Measurements from ENCODE around the gene PRKN. TPM values are rescaled to one million over a fixed set of nuclear protein-coding genes. Genes with fewer than 3 reads are reported as not detected.

Gene PRKN
- total RNA-seq, 1 donor from 2014 or later: 5.9 TPM

DNA sequence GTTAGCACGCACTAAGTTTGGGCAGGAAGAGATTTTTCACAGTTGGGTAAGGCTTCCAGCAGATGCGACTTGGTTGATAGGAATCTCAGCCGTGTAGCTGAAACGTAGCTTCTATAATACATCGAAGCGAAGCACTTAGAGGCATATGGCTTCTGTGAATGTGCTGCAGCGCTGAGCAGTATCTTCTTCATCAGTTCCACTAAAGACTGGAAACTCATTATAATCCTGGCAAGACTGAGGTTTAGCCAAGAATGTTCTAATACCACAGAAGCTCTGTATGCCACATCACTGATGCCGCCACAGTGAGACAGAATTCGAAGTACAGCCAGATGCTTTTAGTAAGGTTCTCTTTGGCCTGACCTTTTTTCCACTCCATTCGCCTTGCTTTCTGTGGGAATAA lies 773.5 kb downstream of the PRKN start:
- DNase-seq: no peak

DNA sequence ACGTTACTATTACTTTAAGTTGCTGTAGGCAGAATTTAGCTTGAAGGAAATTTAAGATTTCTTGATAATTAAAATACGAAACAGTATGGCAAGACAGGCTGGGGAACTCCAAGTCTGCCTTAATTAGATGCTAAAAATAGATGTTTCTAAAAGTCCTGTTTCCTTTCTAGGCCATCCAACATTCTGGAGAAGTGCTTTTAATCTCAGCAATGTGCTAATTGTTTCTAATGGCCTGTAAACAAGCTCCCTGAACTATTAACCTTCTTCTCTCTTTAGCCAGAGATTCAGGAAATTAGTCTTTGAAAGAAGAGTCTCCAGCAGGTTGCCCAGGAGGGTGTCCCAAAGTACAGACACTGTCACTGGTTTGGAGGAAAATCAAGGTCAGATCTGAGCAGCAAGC lies 776.4 kb downstream of the PRKN start:
- no peak for DNase-seq

DNA sequence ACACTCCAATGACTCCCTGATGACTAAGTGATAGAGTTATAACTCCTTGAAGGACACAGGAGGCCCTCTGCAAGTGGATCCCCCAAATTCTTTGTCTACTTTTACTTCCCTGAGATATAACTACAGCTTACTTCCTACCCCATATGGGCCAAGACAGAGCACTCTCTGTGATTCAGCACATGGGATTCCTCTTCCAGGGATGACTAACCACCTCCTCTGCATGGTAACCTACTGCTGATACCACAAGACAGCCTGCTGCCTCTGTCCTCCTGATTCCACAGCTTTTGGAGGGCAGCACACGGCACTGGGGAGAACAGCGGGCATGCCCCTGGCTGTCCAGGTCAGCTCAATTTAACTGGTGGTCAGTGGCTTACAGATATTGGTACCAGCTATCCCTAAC lies 778.0 kb downstream of the PRKN start:
- DNase-seq: no peak

DNA sequence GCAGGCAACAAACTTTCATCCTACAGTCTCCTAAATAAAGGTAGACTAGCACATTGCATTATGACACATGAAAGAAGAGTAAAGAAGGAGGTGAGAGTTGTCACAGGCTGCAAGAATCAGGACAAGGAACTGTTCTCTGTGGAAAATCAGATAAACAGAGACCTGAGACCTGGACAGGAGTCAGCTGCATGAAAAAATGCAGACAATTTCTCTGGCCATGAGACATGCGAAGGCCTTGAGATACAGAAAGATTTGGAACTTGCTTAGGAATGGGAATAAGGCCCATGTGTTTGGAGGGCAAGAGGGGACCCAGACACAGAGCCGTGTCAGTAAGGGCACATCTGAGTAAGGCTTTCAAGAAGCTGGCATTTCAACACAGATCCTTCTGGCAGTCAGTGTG lies 779.1 kb downstream of the PRKN start:
- DNase-seq: no peak

DNA sequence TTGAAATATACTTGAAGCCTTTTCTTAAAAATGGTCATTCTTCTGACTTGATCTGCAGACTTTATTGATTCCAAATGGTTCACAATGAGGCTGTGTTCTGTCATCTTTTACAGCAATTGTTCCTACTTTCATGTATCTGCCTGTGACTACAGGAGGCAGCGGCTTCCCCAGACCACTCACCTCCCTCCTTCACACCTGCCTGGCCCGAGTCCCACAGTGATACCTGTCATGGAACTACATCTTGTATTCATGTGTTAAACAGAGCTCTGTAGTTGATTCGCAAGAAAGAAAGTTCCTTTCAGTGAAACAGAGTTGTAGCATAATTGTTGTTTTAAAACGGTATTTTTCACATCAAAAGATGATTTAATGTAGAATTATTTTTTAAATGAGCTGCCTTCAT lies 780.2 kb downstream of the PRKN start:
- DNase-seq: no peak

DNA sequence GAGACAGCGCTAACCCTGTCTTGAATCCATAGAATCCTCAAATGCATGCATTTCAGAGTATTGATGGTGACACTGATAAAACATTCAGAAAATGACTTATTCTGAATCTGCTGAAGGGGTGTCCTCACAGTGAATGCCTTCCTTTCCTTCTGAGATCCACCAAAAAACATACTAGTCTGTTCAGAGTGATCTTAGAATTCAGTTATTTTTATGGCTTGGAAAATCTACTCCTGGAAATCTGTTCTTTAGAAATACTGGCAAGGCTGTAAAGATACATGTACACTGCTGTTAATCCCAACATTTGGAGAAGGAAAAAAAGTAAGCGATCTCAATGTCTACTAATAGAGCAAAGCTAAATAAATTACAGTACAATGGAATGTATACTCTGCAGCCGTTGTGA lies 781.1 kb downstream of the PRKN start:
- no peak for DNase-seq

DNA sequence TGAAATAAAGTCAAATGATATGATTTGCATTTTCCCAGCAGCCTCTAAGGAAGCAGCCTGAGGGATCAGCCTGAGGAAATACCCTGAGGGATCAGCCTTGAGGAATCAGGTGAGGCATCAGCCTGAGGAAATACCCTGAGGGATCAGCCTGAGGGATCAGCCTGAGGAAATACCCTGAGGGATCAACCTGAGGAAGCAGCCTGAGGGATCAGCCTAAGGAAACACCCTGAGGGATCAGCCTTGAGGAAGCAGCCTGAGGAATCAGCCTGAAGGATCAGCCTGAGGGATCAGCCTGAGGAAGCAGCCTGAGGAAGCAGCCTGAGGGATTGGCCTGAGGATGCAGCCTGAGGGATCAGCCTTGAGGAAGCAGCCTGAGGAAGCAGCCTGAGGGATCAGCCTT lies 784.0 kb downstream of the PRKN start:
- DNase-seq: no peak

DNA sequence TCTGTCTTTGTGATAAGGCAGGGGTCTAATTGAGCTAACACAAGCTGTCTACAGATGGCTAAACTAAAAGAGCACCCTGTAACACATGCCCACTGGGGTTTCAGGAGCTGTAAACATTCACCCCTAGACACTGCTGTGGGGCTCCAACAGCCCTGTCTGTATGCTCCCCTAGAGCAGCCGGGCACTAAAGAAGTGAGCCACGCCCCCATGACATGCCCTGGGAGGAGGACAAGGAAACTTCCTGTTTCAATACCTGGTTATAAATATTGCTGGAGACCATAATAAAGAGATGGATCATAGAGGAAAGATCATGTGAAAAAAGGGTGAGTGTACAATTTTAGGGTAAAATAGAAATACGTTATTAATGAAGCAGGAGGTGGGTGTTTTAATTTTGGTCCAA lies 786.0 kb downstream of the PRKN start:
- no peak for DNase-seq

DNA sequence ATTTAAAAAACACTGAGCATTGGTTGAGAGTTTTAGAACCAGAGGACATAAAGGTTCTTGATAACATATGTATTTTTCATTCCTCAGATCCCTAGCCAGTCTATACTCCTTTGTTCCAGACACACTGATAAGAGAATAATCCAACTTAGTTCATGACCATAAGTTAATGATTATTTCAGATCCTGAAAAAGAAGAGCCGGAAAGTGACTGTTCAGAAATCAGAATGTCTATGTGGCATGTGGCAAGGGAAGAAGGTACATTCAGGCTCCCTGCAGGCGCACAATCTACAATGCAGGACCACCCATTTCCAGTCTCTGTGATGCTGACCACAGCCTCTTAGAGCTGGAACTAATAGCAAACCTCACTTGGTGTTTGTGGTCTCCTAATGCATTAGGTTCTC lies 787.0 kb downstream of the PRKN start:
- no peak for DNase-seq

DNA sequence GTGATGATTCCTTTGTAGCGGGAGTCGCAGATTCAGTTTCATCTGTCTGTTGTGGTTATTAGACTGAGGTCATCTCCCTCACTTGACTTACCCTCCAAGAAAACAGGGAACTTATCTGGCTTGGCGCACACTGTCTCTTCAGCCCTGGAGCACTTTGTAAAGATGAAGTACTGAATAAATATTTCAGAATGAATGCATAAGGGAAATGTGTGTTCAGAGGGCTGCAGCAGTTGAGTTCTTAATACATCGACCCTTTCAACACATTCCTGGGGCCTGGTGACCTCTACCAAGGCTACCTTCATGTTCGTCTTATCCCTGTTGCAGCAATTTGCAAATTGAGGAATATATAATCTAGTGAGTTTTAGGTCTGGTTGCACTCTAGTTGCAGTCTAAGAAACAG lies 801.2 kb downstream of the PRKN start:
- DNase-seq: no peak

DNA sequence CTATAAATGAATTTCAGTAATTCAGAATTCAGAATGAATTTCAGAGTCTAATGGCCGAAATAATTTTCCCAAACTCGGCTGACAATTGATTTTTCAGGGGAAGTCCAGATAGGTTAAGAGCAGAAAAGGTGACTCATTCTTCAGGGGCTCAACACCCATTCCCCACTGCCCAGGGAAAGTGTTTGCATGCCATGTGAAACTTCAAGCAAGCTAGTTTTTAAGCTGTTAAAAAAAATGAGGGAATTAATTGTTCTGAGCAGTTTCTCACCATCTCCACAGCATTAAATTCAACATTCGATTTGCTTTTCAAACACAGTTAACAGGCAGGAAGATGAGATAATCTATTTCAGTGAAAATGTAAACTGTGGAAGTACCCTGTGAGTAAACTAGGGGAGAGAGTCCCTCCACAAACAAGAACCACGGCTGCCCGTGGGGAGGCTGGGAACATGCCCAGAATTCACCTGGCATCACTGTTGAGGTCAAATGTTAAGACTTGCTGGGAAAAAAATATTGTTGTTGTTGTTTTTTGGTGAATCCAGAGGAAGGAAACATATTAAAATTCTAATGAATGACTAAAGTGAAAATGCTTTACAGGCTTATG lies 803.0 kb downstream of the PRKN start:
- DNase-seq: no peak

DNA sequence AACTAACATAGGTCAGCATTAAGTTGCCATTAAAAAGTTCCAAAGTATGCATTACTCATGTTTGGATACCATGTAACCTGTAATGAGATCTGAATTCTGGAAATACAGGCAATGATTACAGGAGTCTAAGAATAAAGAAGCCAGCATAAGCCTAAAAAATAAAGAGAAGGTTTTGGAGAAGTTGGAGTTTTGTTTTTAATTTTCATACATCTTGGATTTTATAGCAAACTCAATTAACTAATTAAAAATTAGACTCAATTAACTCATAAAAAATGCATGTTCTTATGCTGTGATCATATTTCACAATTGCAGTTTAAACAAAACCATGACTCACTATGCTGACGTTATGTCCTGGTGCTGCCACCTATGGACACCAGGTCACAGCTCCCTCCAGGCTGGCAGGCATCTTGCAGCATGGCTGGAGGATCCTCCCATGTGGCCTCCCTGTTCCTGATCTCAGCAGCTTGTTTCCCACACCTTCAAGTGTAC lies 804.9 kb downstream of the PRKN start:
- no peak for DNase-seq

DNA sequence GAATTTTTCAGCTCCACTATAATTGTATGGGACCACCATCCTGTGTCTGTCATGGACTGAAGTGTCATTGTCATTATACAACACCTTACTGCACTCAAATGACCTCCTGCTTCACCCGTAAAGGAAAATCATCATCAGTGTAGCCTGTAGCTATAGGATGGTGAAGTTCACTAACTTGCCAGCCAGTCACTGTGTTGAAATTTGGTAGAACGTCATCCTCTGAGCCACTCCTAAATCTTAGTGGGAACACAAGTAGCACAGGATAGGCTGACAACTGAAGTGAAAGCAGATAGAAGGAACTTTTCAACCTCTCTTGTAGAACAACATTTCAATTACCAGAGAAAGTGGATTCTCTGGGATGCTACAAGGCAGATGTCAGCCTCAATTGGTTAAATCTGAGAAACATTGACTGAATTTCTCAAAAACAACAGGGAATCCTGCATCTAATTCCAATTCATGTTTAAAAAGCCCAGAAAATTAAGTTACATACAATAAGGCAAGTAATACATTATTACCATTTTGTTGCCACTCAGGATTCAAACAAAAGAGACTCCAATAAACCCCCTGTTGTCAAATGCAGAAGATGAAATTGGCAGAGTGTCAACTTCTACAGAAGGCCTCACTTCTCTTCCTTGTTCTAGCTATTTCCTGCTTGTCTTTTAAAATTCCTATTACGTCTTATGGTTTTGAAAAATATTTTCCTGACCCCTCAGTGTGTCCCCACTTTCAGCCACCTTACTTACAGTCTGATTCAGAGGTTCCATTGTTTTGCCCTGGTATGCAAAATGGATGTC lies 805.8 kb downstream of the PRKN start:
- DNase-seq: no peak

DNA sequence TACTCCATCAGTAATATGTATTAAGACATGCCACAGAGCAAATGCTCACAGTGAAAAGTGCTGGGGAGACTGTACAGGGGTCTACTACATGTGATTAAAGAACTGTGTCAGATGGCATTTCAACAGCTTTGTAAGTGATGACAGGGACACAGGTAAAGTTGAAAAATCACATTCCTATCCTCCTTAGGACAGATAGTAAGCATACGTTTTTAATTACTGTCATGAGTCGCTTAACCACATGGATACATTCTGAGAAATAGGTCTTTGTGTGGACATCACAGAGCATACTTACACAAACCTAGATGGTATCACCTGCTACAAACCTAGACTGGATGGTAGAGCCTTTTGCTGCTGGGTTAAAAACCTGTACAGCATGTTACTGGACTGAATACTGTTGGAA lies 807.9 kb downstream of the PRKN start:
- DNase-seq: no peak

DNA sequence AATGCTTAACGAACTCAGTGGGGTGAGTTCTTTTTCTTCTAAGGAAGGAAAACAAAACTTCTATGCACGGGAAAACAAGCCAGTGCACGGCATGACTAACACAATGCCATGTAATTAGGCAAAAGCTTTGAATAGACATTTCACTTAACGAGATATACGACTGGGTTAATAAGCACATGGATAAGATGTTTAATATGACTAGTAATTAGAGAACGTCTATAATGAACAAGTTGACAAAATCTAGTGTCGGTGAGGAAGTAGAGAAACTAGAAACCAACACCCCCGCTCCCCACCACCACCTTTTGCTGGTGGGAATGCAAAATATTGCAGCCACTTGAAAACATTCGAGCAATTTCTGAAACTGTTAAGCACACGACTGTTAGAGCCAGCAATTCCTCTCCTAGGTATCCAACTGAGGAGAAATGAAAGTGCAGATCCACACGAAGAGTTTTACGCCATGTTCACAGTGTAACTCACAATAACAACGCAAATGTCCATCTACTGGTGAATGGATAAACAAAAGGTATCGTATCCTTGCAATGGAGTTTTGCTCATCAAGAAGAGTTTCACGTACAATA lies 808.8 kb downstream of the PRKN start:
- no peak for DNase-seq

DNA sequence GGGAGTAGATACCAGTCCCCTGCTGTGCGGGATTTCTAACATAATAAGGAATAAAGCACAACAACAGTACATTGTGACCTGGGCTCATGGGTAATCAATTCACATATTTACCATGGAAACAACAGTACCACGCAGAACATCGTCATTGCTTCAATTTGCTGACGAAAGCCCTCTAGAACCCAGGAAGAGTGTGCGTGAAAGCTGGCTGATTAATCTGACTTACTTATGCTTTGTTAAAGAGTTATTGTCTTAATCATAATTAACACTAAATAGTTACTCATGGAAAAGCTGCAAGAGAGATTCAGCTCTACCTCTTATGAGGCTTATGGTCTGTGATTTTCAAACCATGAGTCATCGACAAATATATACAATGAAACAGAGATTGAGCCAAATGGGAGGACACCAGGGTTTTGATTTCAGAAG lies 809.4 kb downstream of the PRKN start:
- no peak for DNase-seq

DNA sequence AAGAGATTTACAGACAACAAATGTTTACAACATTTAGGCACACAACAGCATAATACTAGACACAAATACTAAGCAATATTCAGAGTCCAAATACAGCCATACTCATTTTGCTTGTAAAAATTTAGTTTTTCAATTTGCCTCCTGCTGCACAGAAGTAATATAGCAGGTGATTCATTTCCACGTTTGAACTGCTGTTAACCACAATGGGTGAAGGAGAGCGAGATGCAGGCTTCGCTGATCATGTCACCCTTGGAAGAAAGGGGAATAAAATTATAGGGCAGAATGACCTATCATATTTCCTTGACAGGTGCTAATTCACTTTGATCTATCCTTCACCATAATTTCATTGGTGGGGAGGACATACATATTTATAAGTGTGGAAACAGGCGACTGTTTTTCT lies 809.9 kb downstream of the PRKN start:
- no peak for DNase-seq

DNA sequence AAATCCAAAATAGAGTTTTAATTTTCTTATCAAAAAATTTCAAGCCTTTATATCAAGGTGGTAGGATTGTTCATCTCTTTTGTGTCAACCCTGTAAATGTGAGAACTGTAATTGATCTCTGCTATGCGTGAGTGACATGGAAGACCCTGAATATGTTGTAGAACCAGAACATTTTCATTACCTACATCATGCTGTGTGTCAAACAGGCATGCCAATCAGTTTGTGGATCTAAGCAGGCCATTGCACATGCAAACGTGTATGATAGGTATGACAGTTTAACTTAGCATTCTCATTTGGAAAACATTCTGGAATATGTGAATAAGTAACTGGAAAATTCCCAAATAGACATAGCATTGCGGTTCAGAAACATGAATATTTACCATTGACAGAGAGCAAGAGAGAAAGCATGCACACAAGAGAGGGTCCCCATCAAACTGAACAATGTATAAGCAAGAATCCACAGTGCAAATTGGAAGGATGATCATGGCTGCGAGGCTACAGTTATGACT lies 812.1 kb downstream of the PRKN start:
- no peak for DNase-seq

DNA sequence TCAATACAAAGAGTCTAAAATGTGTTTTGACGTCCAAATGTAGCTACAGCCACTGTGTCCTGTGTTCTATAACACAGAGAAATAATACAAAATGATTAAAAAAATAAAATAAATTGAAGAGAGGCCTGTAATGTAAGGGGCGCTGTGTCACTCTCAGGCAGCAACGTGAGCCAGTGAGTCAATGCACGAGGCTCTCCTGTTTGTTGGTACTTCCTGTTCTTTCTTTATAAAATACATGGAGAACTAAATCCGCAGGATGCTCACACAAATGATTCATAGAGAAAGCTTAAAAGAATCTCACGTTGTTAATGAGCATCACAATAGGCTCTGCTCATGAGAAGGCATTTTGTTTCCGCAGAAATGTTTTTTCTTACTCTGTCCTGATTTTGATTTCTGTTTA lies 818.7 kb downstream of the PRKN start:
- no peak for DNase-seq

DNA sequence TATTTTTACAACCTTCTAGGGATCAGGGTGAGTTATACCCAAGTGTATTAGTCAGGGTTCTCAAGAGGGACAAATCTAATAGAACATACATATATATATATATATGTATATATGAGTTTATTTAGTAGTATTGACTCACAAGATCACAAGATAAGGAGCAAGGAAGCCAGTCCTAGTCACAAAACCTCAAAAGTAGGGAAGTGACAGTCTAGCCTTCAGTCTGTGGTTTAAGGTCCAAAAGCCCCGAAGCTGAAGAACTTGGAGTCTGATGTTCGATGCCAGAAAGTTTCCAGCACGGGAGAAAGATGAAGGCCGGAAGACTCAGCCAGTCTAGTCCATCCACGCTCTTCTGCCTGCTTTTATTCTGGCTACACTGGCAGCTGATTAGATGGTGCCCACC lies 821.0 kb downstream of the PRKN start:
- DNase-seq: no peak

DNA sequence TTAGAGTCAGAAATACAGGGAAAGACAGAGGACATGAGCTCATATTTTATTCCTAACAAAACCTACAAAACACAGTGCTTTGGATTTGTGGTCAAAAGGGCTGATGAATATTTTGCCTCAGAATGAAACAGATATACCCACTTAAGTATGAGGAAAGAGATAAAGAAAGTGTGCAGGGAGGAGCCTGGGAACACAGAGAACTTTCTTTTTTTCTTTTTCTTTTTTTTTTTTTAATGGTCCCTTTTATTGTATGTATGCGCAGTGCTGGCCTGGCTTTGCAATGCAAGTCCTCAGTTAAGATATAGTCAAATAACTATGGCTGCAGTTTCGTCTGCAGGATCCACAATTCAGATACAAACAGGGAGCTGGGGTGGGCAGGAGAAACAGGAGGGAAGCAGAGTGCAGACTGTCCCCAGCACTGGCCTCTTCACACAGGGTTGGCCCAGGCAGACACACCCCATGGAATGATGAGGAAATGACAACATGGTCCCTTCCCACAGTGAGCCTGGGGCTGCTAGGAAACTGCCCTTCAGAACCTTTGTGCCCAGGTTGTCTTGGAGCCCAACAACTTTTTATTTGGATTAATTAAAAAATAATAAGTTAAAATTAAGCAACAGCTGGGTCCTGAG lies 823.9 kb downstream of the PRKN start:
- DNase-seq: no peak

DNA sequence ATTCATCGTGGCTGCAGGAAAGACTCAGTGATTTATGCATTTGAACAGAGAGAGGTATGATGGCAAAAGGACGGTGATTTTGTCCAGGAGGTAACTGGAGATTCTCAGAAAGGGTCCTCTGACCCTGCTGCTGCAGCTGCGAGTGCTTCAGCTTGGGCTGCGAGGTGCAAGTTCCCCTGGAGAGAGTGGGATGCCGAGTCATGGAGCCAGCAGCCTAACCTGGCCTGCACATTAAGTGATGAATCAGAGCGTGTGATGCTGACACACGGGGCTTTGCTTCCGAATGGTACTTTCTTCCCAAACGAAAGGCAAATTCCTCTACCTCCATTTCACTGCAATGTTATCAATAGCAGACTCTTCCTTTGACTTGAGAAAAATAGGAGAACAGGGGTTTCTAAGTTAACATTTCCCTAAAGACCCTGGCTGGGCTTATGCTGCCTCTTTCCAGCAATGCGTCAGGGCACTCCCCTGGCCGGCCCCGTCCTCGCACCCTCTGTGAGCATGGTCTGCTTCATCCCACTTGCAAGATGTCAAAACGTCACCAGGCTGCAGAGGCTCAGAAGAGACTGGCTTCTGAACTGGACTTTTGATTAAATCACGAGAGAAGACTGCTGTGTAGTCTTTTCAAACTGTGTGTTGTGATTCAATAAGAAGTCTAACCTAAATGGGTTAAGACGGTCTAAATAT lies 825.7 kb downstream of the PRKN start:
- DNase-seq: no peak

DNA sequence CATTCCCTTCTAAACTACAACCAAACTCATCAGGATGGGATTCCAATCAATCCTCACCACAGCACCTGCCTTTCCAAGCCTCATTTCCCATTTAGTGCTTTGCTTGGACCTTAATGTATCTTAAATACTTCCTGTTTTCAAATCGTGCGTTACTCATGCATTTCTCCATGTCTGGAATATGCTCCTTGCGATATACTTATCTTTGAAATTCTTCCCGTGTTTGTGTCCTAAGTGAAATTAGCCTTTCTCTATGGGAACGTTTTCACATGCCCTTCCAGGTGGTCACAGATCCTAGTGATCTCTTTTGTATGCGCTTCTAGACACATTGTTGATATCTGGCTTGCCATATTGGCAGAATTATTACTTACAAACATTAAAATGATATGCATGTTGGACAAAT lies 833.1 kb downstream of the PRKN start:
- no peak for DNase-seq

All from occipital lobe (tissue), 2 donors.